T-helper 22 cell (primary cell): ENCODE results near the gene SMYD2.

Experiments used
- DNase-seq: peaks from one replicate; pipeline ENCODE4 v3.0.0-alpha.2; 2020; ENCODE audit warnings: low read depth

The SMYD2 gene

DNA sequence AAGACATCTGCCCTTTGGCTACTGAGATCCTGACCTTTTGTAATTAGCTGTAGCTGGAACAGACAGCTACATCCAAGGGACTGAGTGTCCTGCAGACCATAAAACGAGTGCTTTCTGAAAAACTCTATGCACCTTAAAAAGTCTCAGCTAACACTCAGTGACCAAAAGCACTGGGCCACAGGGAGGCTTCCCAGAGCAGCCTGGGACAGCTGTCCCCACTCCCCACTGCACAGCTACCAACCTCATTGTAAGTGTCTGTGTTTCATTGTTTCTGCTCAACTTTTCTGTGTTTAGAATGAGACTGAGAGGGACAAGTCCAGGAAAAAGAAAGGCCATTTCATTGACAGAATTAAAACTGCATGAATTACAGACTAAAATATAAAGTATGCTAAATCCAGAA is 80.7 kb downstream of the SMYD2 start:
- no peak for DNase-seq

DNA sequence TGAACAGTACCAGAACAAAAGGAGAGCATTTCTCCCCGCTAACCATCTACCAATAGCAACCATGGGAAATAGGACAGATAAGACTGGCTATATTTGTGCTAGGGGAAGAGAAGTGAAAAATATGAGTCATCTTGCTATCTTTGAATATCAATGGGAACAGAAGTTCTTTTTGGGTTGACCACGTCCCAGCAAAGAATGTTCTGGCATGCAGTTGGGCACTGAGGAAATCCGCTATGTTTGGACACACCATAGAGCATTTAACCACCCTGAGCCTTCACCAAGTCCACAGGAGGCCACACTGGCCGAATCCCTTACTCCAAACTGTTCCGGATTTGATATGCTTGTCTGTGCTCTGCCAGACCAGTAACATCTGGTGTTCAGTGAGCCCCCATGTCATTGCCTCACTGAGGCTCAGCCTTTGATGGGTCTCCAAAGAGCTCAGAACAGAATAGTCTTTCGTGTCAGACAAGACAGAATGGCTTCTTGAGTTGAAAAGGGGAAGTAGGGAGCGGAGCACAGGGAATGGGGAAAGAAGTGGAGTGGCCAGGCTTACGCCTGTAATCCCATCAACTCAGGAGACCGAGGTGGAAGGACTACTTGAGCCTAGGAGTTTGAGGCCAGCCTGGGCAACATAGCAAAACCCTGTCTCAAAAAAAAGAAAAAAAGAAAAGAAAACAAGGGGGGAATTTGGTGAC is 81.4 kb downstream of the SMYD2 start:
- no peak for DNase-seq

DNA sequence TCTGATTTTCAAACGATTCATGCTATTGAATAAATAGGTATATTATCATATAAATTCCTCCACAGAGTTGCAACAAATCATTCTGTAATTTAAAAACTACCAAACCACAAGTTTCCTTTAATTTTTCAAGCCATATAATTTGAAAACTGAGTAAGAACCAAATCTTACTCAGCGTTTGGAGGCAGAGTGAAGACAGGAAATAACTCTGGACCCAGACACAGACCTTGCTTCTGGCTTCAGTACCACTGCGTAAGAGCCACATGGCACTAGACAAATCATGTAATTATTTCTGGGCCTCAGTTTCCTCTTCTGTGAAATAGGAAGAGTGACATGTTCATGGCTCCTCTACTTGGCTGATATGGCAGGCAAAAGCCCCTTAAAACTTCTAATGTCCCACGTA is 82.4 kb downstream of the SMYD2 start:
- DNase-seq, result no peak

DNA sequence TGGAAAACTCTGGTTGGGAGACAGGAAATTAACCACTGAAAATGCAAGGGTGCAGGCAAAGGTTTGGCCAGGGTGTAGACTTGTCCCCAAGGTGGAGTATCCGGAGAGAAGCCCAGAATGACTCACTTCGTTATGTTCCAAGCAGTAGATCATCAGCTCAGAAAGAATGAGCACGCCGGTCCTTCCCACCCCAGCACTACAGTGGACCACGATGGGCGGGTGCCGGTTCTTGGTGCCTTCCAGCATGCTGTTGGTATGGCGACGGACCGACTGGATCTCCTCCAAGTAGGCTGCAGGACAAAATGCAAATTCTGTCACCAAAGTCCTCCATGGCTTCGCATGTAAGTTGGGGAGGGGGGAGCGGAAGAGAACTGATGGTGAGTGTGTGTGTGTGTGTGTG is 83.4 kb downstream of the SMYD2 start:
- no peak for DNase-seq

DNA sequence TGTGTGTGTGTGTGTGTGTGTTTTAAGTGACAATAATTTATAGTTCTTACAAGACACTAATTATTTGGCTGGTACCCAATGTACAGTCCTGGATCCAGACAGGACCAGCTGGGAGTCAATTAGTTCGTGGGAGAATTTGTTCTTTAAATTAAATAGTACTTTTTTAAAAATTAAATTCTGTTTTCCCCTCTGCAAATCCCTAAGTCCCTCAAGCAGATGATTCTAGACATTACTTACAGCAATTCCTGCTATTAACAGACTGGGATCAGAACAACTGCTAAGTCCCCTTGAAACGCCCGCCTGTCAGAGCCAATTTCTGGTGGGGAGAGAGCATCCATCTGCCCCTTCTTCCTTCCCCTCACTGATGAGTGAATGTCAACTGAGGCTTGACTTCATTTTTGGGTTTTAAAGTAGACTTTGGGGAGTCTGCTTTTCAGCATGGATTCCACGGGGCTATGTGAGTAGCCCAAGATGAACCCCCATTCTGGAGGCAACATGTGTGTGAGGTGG is 83.9 kb downstream of the SMYD2 start:
- DNase-seq, result no peak

DNA sequence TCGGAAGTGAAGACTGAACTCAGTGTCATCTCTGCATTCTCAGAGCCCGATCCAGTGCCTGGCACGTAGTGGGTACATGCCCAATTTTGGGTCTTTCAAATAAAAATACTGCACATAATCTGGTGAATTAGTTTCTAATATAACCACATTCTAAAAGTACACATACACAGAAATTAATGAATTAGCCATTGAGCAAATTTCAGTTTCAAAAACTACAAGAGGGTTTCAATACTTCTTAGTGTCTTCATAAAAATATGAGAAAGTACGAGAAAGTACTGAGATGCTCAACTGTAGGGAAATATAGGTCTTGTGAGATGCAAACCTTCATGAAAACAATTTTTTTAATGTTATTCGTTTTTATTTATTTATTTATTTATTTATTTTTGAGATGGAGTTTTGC is 86.9 kb downstream of the SMYD2 start:
- no peak for DNase-seq

DNA sequence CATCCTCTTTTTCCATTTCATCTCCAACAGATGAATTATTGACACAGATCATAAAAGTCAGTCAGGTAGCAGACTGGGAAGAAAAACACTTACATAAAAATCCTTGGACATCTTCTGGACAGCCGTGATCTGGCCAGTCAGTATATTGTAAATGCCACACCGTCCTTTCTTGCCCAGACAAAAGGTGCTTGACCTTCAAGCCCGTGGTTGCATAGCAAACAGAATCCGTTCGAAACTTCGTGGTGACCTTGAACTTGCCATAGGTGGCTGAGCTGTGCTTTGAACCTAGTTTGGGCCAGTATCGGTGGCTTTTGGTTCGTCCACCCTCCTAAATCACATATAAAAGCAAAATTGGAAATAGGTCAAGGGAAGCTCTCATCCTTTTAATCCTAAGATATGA is 88.4 kb downstream of the SMYD2 start:
- no peak for DNase-seq

DNA sequence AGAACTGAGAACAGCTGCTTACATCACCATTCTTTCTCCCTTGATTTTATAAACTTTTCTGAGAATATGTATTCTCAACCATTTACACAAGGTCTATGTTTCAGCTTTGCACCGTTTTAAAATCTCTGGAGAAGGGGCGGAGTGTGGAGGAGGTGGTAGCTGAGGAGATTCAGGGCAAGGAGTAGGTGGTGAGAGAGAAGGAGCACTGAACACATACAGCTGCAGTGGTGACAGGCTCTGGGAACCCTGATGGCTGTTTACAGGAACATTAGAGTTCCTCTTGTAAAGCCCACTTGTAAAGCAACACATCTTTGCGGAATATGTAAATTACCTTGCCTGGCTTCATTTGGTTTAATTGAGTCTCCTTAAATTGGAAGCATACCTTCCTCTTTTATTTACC is 89.7 kb downstream of the SMYD2 start:
- DNase-seq, result no peak

DNA sequence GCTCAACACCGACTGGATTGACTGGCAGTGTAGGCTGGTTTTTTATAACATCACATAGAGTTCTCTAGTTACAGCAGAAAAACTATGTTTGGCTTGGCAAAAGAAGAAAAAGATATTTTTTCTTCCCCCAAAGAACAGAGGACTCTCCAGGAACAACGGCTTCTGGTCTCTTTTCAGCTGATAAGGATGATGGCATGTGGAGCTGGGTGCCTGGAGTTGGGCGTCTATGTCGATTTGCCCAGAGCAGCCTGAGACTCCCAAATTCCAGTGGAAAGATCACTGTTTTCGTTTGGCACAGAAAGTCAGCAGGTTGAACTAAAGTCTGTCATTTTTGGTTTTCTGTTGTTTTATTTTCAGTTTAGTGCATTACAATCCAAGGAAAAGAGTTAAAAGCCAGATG is 91.1 kb downstream of the SMYD2 start:
- no peak for DNase-seq

DNA sequence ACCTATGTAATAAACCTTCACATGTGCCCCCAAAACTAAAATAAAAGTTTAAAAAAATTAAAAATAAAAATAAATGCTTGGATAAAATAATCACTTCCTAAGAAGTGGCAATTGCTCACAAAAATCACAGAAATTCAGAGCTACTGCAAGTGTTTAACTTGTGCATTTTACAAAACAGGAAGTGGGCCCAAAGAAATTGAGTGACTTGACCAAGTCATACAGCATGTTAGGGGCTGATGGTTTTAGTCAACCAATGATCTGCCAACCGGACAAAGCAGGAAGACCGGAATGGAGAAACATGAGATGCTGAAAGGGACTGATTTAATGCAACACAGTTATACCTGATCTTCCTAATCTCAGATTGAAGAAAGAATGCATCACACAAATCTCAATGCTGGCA is 96.5 kb downstream of the SMYD2 start:
- DNase-seq, result no peak

DNA sequence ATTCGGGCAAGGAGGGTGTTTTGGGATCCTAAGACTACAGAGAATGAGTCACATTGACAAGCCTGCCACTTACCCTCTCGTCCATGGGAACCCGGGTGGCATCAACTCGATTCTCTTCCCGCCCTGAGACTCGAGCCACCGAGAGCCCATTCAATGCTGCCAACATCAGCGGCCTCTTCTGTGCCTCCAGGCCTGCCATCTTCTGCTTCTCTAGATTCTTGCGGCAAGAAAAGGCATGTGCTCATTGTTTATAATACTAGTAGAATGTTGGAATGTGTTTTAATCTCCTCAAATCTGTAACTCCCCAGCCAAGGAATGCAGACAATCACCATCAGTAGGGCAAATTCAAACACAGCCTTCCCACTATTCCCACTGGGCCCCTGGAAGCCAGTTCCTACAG is 96.9 kb downstream of the SMYD2 start:
- DNase-seq, result no peak

DNA sequence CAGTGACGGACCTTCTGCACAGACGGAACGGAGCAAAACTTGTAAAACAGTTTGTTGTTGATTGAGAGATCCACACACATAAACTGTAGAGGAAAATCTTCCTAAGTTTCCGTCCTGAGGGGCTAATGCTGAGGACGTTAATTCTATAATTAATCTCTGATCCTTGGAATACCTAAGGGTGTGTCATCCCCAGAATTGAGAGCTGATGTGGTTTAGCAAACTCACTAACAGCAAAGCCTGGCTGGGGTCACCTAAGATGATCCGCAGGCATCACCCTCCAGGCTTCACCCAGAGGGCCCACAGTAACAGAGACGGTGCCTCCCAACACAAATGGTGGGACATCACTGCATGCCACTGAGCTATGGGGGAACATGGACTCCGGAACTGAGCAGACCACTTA is 97.5 kb downstream of the SMYD2 start:
- no peak for DNase-seq

DNA sequence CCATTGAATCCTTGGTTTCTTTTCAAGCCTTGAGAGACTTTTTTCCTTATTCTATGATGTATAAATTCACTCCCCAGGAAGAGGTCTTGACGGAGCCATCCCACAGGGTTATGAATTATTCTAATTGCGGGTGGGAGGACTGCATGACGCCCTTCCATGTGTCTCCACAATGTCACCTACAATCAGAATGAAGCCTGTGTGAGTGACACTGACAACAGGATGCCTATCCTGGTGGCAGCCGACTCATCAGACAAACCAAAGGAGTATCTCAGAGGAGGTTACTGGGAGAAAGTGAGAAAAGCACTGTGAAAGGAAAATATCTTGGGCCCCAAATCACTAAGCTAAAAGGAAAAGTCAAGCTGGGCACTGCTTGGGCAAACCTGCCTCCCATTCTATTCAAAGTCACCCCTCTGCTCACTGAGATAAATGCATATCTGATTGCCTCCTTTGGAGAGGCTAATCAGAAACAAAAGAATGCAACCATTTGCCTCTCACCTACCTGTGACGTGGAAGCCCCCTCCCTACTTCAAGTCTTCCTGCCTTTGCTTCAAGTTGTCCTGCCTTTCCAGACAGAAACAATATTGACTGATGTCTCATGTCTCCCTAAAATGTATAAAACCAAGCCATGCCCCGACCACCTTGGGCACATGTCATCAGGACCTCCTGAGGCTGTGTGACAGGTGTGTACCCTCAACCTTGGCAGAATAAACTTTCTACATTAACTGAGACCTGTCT is 98.4 kb downstream of the SMYD2 start:
- DNase-seq, result no peak

DNA sequence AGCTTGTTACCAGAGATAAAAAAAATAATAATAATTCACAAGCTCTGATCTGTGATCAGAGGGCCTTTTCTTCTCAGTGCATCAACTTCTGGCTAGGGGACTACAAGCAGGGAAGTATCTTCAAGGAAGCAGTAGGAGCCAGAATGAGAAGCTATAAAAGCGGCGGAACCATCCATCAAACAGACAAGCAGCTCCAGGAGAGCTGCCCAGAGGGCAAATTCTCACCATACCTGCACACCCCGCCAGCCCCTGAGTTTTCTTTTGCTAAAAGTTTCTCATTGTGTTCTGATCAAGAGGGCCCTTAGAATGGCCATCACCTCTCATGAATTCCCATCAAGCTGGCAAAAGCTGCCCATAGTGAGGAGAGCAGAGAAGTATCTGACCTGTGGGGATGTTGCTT is 99.4 kb downstream of the SMYD2 start:
- DNase-seq, result no peak

DNA sequence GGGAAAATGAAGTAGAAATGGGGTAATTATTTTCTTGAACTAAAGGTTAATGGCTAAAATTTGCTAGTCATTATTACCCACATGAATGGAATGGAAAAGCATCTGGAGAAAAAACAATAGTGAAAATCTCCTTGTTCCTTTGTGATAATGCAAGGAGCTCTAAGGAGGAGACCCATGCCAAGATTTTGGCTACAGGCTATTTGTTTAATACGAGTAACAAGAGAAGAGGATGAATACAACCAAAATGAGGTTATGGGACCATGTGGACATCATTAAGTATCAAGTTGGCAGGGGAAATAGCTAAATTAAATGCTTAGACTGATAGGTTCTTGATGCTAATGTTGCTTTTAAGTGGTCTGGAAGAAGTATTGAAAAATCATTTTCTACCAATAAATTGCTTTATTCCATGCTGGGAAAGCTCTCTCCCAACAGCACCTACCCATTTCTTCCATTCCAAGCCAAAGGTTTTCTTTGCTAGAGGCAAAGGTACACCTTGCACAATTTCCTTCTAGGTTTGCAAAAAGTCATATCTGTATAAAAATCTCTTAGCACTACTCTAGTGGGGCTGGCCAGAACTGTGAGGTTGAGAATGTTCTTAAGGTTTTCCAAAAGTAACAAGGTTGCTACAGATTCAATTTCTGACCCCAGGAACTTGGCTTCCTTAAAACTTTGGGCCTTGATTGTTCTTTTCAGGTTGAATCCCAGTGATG is 100.2 kb downstream of the SMYD2 start:
- DNase-seq, result no peak

DNA sequence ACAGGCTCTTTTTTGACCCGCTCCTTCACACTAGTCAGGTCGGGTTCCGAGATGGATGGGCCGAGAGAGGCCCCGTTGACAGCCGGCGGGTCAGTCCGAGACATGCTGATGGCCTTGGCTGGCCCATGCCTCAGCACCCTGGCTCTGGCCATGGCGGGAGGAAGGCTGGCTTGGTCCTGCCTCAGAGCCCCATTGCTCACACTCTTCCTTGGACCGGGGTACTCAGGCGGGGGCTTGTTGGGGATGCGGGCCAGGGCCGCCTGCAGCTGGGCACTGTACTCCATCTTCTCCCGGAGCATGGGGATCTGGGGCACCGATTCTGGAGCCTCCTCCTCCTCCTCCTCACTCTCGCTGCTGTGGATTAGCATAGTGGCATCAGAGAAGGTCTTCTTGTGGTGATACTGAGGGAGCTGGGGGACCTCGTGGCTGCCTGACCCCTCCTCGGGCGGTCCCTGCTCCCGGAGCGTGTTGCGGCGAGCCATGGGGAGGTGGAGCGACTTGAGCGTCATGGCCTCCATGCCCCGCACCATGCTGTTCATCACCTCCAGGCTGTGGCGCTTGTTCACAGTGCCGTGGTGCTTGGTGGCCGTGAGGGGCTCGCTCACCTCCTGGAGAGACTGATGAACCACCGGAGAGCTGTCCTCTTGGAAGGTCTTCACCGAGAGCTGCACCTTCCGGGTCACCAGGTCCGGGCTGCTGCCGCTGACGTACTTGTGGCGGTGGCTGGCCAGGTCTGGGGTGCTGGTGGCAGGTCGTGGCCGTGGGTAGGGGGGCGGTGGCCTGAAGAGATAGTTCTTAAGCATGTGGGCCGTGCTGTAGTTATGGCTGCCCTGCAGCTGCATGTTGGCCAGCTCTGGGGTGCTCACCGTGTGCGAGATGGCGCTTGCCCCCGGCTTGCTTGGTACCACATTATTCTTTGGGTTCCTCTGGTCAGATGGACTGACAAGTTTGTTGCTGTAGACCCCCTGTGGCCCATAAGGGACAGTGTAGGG is 102.7 kb downstream of the SMYD2 start:
- DNase-seq, result no peak

DNA sequence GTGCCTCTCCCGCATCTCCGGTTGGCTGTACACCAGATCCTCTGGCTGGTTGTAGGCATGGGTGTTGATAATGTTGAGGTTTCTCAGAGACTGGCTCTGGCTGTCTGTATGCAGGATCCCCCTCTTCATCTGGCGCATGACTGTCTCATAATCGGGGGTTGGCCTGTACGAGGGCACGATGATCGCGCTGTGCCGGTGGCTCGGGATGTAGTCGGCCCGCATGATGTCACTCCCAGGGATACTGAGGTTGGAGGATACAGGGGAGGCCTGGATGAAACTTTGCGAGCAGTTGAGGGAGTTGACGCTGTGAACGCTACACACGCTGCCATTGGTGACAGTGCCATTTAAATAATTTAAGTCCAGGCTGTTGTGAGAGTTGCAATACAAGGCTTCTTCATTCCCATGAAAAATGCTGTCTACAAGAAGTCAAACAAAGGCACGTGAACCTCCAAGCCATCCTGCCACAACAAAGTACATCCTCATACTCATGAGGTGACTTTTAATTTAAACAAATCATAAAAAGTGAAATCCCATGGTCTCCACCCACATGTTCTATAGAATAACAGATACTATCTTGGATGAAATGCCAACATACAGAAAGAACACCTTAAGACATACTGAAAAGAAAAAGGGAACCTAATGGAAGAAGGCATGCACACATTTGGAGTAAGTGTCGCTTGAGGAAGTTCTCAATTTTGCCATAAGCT is 103.6 kb downstream of the SMYD2 start:
- no peak for DNase-seq

DNA sequence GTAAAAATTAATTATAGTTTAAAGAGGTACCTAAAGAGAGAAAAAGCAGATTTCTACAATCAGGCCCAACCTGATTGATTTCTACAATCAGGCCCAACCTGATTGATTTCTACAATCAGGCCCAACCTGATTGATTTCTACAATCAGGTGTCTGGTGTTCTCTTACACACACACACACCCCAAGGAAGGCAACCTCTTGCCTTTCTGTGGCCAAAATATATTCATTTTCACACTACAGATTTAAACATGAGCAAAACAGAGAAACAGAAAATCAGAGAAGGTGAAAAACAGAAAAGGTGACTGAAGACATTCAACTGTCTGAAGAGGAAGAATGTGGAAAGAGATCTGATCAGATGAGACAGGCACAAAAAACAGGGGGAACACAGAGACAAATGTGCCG is 104.5 kb downstream of the SMYD2 start:
- no peak for DNase-seq

DNA sequence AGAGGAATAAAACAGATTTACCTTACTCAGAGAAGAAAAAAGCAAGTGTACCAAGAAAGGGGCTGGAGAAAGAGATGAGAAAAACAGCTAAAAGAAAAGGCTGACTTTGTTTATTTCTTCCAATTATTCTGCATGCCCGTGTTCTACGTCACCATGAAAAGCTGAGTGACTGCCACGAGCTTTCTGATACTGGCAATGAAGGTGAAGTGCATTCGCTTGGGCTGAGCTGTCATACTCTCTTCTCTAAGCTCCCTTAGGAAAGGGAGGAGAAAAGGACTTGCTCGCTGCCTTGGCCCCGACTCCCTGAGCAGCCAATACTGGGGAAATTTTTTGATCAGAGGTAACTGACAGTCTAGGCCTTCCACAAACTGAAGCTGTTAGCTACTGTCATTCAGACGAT is 105.4 kb downstream of the SMYD2 start:
- DNase-seq, result no peak
